HFF-Myc (cell line): ENCODE data around the gene OLFM2.

Experiments used
- DNase-seq: peaks from one replicate; pipeline ENCODE4 v3.0.0-alpha.2; 2011; ENCODE audit warnings: low read depth; ENCODE audit errors: extremely low read depth
- H3K4me3 ChIP-seq: replicated peaks from 2 replicates; pipeline ENCODE4 v1.5.1; 2011; ENCODE audit warnings: low read depth, mild to moderate bottlenecking, control low read depth, low read length
- CTCF ChIP-seq: IDR thresholded peaks from 2 replicates; pipeline ENCODE4 v1.5.1; 2012; ENCODE audit warnings: mild to moderate bottlenecking, low read depth, low read length, control low read depth; ENCODE audit errors: missing control alignments

OLFM2 gene

GRCh38 chr19:9891609-9892373 is 44.5 kb downstream of the OLFM2 start:
- no peak overlapping the region for H3K4me3 ChIP-seq
- DNase-seq: no peak
- TF ChIP-seq CTCF: no peak

GRCh38 chr19:9885077-9885552 is 51.2 kb downstream of the OLFM2 start:
- peak; percentile 40 for TF ChIP-seq CTCF
- no peak for DNase-seq
- no peak overlapping the region for H3K4me3 ChIP-seq

- no peak for TF ChIP-seq CTCF
- no peak for DNase-seq
- no peak overlapping the region for H3K4me3 ChIP-seq
Measured at GRCh38 chr19:9883764-9884163, 52.6 kb downstream of the OLFM2 start.

- TF ChIP-seq CTCF: no peak
- H3K4me3 ChIP-seq: no peak overlapping the region
- no peak for DNase-seq
Measured at GRCh38 chr19:9883231-9883758, 53.0 kb downstream of the OLFM2 start.

GRCh38 chr19:9881720-9882119 is 54.6 kb downstream of the OLFM2 start:
- H3K4me3 ChIP-seq: no peak overlapping the region
- DNase-seq: no peak
- no peak for TF ChIP-seq CTCF

- no peak overlapping the region for H3K4me3 ChIP-seq
- no peak for DNase-seq
- no peak for TF ChIP-seq CTCF
Measured at GRCh38 chr19:9878511-9879196, 57.7 kb downstream of the OLFM2 start.
